NB4 (cell line): ENCODE data around the gene MAGEB3.

Source experiments
- DNase-seq: peaks from one replicate; pipeline ENCODE4 v3.0.0; 2010; ENCODE audit warnings: low read depth
- H3K4me3 ChIP-seq: one replicate; pipeline ENCODE4 v1.5.1; 2011; ENCODE audit warnings: mild to moderate bottlenecking, low read depth, low read length, moderate library complexity
- MYC ChIP-seq: IDR thresholded peaks from 2 replicates; pipeline ENCODE4 v1.6.1; 2011; ENCODE audit warnings: low read depth, low read length
- POLR2A ChIP-seq: IDR thresholded peaks from 2 replicates; pipeline ENCODE4 v1.6.1; 2011; ENCODE audit warnings: mild to moderate bottlenecking; ENCODE audit not compliant: insufficient read length; ENCODE audit errors: extremely low read depth
- TF ChIP-seq, protein P1 (sequence below): IDR thresholded peaks from 2 replicates; pipeline ENCODE4 v1.6.1; 2011; ENCODE audit warnings: low read depth, low read length
- TF ChIP-seq, protein P2 (sequence below): IDR thresholded peaks from one replicate; pipeline ENCODE4 v1.5.1; 2012; ENCODE audit warnings: low read depth, low read length

Gene MAGEB3

DNA sequence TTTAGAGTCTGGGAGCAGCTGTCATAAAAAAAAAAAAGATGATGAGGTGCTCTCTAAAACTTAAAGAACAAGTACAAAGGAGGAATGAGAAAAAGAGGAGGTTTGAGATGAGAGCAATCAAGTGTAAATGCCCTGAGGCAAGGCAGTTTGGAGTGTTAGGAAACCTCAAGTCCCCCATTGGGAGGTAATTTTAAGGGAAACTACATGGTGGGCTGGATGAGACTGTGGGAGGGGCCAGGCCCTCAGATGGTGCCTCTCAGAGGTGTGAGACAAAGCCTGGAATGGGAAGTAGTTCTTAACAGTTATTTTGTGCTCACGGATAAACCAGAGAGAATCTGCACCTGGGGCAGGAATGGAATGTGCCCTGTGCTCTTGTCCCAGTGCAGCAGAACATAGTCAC is 1.9 kb upstream of the MAGEB3 start:
- TF ChIP-seq POLR2A (no peak), MYC (no peak)
- TF ChIP-seq, protein P1, sequence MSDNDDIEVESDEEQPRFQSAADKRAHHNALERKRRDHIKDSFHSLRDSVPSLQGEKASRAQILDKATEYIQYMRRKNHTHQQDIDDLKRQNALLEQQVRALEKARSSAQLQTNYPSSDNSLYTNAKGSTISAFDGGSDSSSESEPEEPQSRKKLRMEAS: no peak
- TF ChIP-seq, protein P2, sequence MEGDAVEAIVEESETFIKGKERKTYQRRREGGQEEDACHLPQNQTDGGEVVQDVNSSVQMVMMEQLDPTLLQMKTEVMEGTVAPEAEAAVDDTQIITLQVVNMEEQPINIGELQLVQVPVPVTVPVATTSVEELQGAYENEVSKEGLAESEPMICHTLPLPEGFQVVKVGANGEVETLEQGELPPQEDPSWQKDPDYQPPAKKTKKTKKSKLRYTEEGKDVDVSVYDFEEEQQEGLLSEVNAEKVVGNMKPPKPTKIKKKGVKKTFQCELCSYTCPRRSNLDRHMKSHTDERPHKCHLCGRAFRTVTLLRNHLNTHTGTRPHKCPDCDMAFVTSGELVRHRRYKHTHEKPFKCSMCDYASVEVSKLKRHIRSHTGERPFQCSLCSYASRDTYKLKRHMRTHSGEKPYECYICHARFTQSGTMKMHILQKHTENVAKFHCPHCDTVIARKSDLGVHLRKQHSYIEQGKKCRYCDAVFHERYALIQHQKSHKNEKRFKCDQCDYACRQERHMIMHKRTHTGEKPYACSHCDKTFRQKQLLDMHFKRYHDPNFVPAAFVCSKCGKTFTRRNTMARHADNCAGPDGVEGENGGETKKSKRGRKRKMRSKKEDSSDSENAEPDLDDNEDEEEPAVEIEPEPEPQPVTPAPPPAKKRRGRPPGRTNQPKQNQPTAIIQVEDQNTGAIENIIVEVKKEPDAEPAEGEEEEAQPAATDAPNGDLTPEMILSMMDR: no peak
- H3K4me3 ChIP-seq: no peak overlapping the region
- no peak for DNase-seq

DNA sequence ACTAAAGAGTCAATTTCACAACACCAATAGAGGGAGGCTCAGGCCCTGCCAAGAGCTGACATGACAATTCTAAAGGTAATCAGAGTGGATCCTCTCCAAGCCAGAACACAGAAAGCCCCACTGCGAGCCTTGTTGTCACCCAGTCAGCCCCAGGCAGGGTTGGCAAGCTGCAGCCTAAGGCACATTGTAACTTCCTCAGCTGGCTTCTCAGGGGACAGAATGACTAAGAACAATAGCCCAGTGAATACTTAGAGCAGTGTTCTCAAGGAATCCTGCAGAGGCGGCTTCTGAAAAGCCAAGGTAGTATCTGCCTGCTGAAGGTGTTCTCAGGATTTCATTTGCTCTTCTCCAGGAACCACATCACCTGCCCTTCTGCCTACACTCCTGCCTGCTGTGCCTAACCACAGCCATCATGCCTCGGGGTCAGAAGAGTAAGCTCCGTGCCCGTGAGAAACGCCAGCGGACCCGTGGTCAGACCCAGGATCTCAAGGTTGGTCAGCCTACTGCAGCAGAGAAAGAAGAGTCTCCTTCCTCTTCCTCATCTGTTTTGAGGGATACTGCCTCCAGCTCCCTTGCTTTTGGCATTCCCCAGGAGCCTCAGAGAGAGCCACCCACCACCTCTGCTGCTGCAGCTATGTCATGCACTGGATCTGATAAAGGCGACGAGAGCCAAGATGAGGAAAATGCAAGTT is 11.4 kb downstream of the MAGEB3 start, which contains the start of gene MAGEB4:
MAGEB4 (plus strand) TSS at position 277 of the 692 bp plus-strand sequence; CDS start at position 413, 136 bp downstream.
- DNase-seq: no peak
- TF ChIP-seq POLR2A (no peak), MYC (no peak)
- TF ChIP-seq, protein P1: no peak
- TF ChIP-seq, protein P2: no peak

DNA sequence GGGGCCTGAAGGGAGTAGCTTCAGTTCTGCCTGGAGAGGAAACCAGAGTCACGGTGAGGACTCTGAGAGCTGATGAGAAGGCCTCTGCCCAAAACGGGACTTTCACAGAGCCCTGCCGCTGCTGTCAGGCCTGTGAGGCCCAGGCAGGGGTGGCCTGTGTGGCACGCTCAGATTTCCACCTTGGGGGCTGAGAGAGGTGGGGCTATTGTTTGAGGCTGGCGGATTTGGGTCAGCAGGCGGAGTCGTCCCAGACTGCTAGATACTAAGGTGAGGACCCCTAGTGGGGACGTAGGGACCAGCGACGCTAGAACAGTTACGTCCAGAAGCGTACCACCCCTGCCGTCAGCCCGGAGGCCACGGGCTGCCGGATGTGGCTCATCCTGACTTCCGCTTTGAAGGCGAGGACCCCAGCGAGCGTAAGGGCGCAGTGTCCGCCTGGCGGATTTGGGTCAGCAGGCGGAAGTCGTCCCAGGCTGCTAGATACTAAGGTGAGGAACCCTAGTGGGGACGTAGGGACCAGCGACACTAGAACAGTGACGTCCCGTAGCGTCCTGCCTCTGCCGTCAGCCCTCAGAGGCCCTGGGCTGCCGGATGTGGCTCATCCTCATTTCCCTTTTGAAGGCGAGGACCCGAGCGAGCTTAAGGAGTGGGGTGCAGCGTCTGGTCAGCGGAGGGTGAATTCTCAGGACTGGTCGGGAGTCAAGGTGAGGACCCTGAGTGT is 16.5 kb downstream of the MAGEB3 start, which contains the start of gene MAGEB1:
MAGEB1 (plus strand) TSS at position 378 of the 721 bp plus-strand sequence. CDS start 3,348 bp downstream, outside the sequence.
- TF ChIP-seq, protein P1: no peak
- TF ChIP-seq MYC (no peak), POLR2A (no peak)
- TF ChIP-seq, protein P2: no peak

More for the DNA sequence above, 11.4 kb downstream of the MAGEB3 start, which contains the start of gene MAGEB4:
- no peak within 1 kb of the TSS for H3K4me3 ChIP-seq

DNA sequence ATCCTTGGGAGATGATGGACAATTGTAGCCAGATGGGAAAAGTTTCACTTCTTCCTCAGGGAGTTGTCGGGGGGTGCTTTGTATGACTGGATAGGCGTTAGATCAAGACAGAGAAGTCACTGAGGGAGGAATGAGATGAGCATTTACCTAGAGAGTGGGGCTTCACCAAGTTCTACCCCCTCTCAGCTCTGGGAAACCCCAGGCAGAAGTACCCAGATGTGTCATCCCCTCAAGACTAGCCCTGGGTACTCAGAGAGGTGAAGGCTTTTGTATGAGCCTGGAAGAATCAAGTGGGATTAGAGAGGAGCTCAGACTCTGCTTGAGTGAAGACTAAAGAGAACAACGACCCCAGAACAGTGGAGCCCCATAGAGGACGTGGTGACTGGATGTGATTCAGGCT is 18.4 kb downstream of the MAGEB3 start:
- DNase-seq: no peak

More for the DNA sequence above, 16.5 kb downstream of the MAGEB3 start, which contains the start of gene MAGEB1:
- DNase-seq: no peak
- H3K4me3 ChIP-seq: no peak within 1 kb of the TSS

DNA sequence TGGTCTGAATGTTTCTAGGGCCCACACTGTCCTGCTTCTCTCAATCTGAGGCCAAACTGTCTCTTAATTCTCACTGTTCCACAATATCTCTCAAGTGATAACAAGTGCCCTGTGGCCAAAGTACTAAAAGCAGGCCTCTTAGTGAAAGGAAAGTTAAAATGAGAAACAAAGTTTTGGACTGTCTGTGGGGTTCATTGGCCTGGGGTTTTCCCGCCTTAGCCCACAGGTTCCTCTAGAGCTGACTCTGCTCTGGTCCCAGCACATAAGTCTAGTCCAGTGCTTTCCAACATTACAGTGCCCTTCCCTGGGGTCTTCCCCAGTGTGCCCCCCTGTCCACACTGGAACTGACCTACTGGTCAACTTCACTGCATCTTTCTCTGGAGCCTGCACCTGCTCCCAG is 22.8 kb downstream of the MAGEB3 start:
- no peak for DNase-seq
- TF ChIP-seq, protein P2: no peak
- H3K4me3 ChIP-seq: no peak overlapping the region

More for the DNA sequence above, 18.4 kb downstream of the MAGEB3 start:
- TF ChIP-seq, protein P1: no peak
- TF ChIP-seq POLR2A: no peak
- no peak for TF ChIP-seq MYC
- TF ChIP-seq, protein P2: no peak
- H3K4me3 ChIP-seq: no peak overlapping the region
